GM12874 (cell line): ENCODE results near the gene MAPK8IP2.

Experiments
- TF ChIP-seq, protein P1 (sequence below): IDR thresholded peaks from 2 replicates; pipeline ENCODE4 v1.5.1; 2011; ENCODE audit warnings: low read depth, mild to moderate bottlenecking, control low read depth, low read length, moderate library complexity; ENCODE audit not compliant: insufficient read depth

MAPK8IP2 gene

DNA sequence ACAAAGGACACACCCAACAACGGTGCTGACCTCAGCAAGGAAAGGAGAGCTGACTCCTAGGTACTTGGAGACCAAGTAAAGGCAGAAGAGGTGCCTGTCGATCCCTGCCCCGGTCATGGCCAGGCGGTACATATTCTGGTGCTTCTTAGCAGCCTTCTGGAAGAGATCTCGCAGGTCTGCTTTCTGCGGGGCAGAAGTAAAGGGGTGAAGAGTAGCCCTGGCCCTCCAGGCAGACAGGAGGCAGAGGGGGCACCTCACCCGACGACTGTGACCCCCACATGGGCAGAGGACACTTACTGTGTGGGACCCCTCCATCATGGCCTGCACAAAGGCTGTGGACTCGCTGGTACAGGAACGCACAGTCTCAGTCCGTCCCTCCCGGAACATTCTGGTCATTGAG, 29.7 kb upstream of the MAPK8IP2 start:
- TF ChIP-seq, protein P1, sequence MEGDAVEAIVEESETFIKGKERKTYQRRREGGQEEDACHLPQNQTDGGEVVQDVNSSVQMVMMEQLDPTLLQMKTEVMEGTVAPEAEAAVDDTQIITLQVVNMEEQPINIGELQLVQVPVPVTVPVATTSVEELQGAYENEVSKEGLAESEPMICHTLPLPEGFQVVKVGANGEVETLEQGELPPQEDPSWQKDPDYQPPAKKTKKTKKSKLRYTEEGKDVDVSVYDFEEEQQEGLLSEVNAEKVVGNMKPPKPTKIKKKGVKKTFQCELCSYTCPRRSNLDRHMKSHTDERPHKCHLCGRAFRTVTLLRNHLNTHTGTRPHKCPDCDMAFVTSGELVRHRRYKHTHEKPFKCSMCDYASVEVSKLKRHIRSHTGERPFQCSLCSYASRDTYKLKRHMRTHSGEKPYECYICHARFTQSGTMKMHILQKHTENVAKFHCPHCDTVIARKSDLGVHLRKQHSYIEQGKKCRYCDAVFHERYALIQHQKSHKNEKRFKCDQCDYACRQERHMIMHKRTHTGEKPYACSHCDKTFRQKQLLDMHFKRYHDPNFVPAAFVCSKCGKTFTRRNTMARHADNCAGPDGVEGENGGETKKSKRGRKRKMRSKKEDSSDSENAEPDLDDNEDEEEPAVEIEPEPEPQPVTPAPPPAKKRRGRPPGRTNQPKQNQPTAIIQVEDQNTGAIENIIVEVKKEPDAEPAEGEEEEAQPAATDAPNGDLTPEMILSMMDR, result no peak

GRCh38 chr22:50571264-50572175, 29.1 kb upstream of the MAPK8IP2 start:
- TF ChIP-seq, protein P1, result no peak

DNA sequence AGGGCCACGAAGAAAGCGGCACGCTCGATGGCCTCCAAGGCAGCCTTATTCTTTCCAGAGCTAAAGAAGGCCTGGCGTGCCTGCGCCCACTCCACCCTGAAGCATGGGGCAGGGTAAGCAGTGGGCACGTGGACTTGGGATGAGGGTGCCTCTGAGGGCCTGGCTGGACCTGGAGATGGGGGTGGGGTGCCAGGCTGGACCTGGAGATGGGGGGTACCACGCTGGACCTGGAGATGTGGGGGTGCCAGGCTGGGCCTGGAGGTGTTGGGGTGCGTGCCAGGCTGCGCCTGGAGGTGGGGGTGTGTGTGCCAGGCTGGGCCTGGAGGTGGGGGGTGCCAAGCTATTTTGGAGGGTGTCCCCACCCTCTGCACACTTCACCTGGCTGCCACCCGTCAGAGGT, 27.6 kb upstream of the MAPK8IP2 start:
- TF ChIP-seq, protein P1, result no peak

GRCh38 chr22:50573491-50574382, 26.9 kb upstream of the MAPK8IP2 start:
- TF ChIP-seq, protein P1, result no peak

- TF ChIP-seq, protein P1, result no peak
Measured at GRCh38 chr22:50574383-50574755, 26.2 kb upstream of the MAPK8IP2 start.

- TF ChIP-seq, protein P1, result no peak
Measured at GRCh38 chr22:50575426-50575941, 25.1 kb upstream of the MAPK8IP2 start.

- TF ChIP-seq, protein P1, result no peak
Measured at GRCh38 chr22:50576070-50576469, 24.5 kb upstream of the MAPK8IP2 start.
